A549 (cell line): ENCODE data around the gene LGR5.

ENCODE experiments used
- CBX2 ChIP-seq: fragments of 200-600 bp; sonication (generic); IDR thresholded peaks from 2 replicates; pipeline ENCODE4 v1.6.1; 2016; ENCODE audit warnings: low read depth, mild to moderate bottlenecking, borderline replicate concordance
- EHMT2 ChIP-seq: fragments of 200-600 bp; sonication (generic); IDR thresholded peaks from 2 replicates; pipeline ENCODE4 v1.6.1; 2016; ENCODE audit warnings: antibody characterized with exemption, low read depth, mild to moderate bottlenecking, moderate library complexity
- EP300 ChIP-seq, 2 experiments: fragments of >200 bp; sonication (Bioruptor Twin); formaldehyde crosslinking; IDR thresholded peaks; 2 replicates in 1 of 2; 3 replicates in 1 of 2; pipeline ENCODE4 v1.6.1; 2016 to 2017
- HOXA7 ChIP-seq: fragments of 250-450 bp; sonication (Bioruptor Pico); IDR thresholded peaks from 2 replicates; pipeline ENCODE4 v1.5.0; 2020; ENCODE audit warnings: mild to moderate bottlenecking, moderate library complexity
- JUN ChIP-seq, 2 experiments: fragments of >200 bp; sonication (Bioruptor Twin); formaldehyde crosslinking; IDR thresholded peaks; 2 replicates in 1 of 2; 3 replicates in 1 of 2; pipeline ENCODE4 v1.6.1; 2016 to 2017
- KDM1A ChIP-seq: fragments of 200-600 bp; sonication (generic); IDR thresholded peaks from 2 replicates; pipeline ENCODE4 v1.6.1; 2016; ENCODE audit warnings: low read depth, mild to moderate bottlenecking
- POLR2A ChIP-seq: IDR thresholded peaks from 2 replicates; pipeline ENCODE4 v1.6.1; 2012; ENCODE audit warnings: mild to moderate bottlenecking, low read length
- RCOR1 ChIP-seq: fragments of 150-350 bp; IDR thresholded peaks from 2 replicates; pipeline ENCODE4 v1.6.1; 2014; ENCODE audit warnings: antibody characterized with exemption, low read length, low read depth
- SMC3 ChIP-seq: fragments of >200 bp; sonication (Bioruptor Twin); formaldehyde crosslinking; IDR thresholded peaks from 3 replicates; pipeline ENCODE4 v1.6.1; 2018; ENCODE audit warnings: inconsistent platforms
- SREBF2 ChIP-seq: fragments of 450-650 bp; IDR thresholded peaks from 2 replicates; pipeline ENCODE4 v1.6.1; 2014; ENCODE audit warnings: mild to moderate bottlenecking, moderate library complexity
- TF ChIP-seq, protein P1 (sequence below): fragments of >200 bp; sonication (Bioruptor Twin); formaldehyde crosslinking; IDR thresholded peaks from 3 replicates; pipeline ENCODE4 v1.5.1; 2016
- TF ChIP-seq, protein P2 (sequence below): IDR thresholded peaks from 2 replicates; pipeline ENCODE4 v1.6.1; 2012
- TF ChIP-seq, protein P3 (sequence below): fragments of 250-450 bp; sonication (Bioruptor Pico); IDR thresholded peaks from 2 replicates; pipeline ENCODE4 v1.5.0; 2021; ENCODE audit warnings: mild to moderate bottlenecking, moderate library complexity, borderline replicate concordance

DNA sequence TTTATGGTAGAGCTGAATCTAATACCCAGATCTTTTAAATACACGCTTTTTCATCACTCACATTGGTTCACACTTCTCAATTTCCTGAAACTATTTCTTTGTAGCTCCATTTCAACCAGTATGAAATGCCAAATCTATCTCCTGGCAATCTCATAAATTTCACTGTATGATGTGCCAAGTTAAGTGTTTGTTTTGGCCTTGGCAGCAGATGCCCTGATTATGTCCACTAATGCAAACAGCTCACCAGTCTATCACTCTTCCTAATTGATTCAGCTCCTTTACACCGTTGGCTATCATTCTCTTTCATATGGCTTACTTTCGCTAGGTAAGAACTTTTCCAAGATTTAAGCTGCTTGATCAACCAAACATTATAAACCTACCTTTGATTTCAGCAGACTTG lies 165.4 kb downstream of the LGR5 start:
- TF ChIP-seq, protein P1, sequence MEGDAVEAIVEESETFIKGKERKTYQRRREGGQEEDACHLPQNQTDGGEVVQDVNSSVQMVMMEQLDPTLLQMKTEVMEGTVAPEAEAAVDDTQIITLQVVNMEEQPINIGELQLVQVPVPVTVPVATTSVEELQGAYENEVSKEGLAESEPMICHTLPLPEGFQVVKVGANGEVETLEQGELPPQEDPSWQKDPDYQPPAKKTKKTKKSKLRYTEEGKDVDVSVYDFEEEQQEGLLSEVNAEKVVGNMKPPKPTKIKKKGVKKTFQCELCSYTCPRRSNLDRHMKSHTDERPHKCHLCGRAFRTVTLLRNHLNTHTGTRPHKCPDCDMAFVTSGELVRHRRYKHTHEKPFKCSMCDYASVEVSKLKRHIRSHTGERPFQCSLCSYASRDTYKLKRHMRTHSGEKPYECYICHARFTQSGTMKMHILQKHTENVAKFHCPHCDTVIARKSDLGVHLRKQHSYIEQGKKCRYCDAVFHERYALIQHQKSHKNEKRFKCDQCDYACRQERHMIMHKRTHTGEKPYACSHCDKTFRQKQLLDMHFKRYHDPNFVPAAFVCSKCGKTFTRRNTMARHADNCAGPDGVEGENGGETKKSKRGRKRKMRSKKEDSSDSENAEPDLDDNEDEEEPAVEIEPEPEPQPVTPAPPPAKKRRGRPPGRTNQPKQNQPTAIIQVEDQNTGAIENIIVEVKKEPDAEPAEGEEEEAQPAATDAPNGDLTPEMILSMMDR, result no peak
- TF ChIP-seq SREBF2 (no peak), POLR2A (no peak), JUN (IDR thresholded peaks at IDR 0.05) (no peak), RCOR1 (no peak), EHMT2 (no peak), CBX2 (no peak), KDM1A (no peak), HOXA7 (CRISPR knock-in tag) (no peak), SMC3 (no peak), EP300 (IDR thresholded peaks at IDR 0.05) (no peak)
- TF ChIP-seq, protein P2, sequence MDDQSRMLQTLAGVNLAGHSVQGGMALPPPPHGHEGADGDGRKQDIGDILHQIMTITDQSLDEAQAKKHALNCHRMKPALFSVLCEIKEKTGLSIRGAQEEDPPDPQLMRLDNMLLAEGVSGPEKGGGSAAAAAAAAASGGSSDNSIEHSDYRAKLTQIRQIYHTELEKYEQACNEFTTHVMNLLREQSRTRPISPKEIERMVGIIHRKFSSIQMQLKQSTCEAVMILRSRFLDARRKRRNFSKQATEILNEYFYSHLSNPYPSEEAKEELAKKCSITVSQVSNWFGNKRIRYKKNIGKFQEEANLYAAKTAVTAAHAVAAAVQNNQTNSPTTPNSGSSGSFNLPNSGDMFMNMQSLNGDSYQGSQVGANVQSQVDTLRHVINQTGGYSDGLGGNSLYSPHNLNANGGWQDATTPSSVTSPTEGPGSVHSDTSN, result no peak
- TF ChIP-seq, protein P3, sequence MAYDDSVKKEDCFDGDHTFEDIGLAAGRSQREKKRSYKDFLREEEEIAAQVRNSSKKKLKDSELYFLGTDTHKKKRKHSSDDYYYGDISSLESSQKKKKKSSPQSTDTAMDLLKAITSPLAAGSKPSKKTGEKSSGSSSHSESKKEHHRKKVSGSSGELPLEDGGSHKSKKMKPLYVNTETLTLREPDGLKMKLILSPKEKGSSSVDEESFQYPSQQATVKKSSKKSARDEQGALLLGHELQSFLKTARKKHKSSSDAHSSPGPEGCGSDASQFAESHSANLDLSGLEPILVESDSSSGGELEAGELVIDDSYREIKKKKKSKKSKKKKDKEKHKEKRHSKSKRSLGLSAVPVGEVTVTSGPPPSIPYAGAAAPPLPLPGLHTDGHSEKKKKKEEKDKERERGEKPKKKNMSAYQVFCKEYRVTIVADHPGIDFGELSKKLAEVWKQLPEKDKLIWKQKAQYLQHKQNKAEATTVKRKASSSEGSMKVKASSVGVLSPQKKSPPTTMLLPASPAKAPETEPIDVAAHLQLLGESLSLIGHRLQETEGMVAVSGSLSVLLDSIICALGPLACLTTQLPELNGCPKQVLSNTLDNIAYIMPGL (CRISPR knock-in tag), result no peak
